GM10248 (cell line): ENCODE measurements around the gene RIN3.

Source experiments
- CTCF ChIA-PET: fragments of 300-600 bp; sonication (Branson Sonifier 250); formaldehyde crosslinking; extraction: SDS; loops from one replicate; lab custom pipeline; 2021; ENCODE audit warnings: antibody characterized with exemption; lab: Yijun Ruan, JAX
- POLR2A ChIA-PET: fragments of 350-650 bp; sonication (Branson Sonifier 250); formaldehyde crosslinking; extraction: SDS; loops from one replicate; lab custom pipeline; 2020; ENCODE audit warnings: antibody characterized with exemption; lab: Yijun Ruan, JAX
- DNase-seq: peaks from one replicate; pipeline ENCODE4 v3.0.0; 2012; ENCODE audit errors: extremely low spot score
- CTCF ChIP-seq: IDR thresholded peaks from 2 replicates; pipeline ENCODE4 v1.5.1; 2012; ENCODE audit warnings: mild to moderate bottlenecking, low read depth; ENCODE audit errors: extremely low read depth, missing control alignments, control extremely low read depth

The RIN3 gene

GRCh38 chr14:92666251-92666650 is 152.7 kb downstream of the RIN3 start:
- ChIA-PET POLR2A (interaction anchor here (1.4 kb wide), 1 partner anchor 14 kb away, joined by 12 read pairs; no protein-coding TSS in a partner anchor), CTCF (interaction anchor here (2.1 to 2.6 kb wide), 2 partner anchors 10 to 77 kb away, joined by 5 to 9 read pairs; no protein-coding TSS in a partner anchor)
- no peak for DNase-seq
- no peak for TF ChIP-seq CTCF

- TF ChIP-seq CTCF, result no peak
- ChIA-PET CTCF (interaction anchor here (0.7 to 1.9 kb wide), 6 partner anchors 9 to 83 kb away, joined by 3 to 16 read pairs (median 5); no protein-coding TSS in a partner anchor), POLR2A (no interaction called here)
- no peak for DNase-seq
Measured at GRCh38 chr14:92668276-92668973, 154.8 kb downstream of the RIN3 start.

- no peak for DNase-seq
- ChIA-PET CTCF (interaction anchor here (0.7 to 2.0 kb wide), 7 partner anchors 10 to 106 kb away, joined by 3 to 10 read pairs (median 4); no protein-coding TSS in a partner anchor), POLR2A (no interaction called here)
- TF ChIP-seq CTCF, result peak; percentile 13
Measured at GRCh38 chr14:92670160-92670559, 156.6 kb downstream of the RIN3 start.

GRCh38 chr14:92670643-92671366 is 157.2 kb downstream of the RIN3 start:
- ChIA-PET POLR2A (no interaction called here), CTCF (interaction anchor here (0.7 to 2.0 kb wide), 7 partner anchors 10 to 107 kb away, joined by 3 to 10 read pairs (median 4); no protein-coding TSS in a partner anchor)
- TF ChIP-seq CTCF, result no peak
- no peak for DNase-seq

GRCh38 chr14:92673601-92674150 is 160.1 kb downstream of the RIN3 start:
- DNase-seq, result no peak
- POLR2A ChIA-PET, result no interaction called here

More at GRCh38 chr14:92673601-92674150, 160.1 kb downstream of the RIN3 start:
- no peak for TF ChIP-seq CTCF
- CTCF ChIA-PET, result interaction anchor here (1.1 to 2.8 kb wide), 5 partner anchors 13 to 110 kb away, joined by 3 to 8 read pairs (median 5); no protein-coding TSS in a partner anchor
